ENCODE data around the gene AHCTF1.

AHCTF1 gene

GRCh38 chr1:246865921-246866320 is 65.8 kb downstream of the AHCTF1 start:
- no peak for TF ChIP-seq EP300 (IDR thresholded peaks at IDR 0.05; ENCODE audit: borderline replicate concordance)
- no peak for TF ChIP-seq TCF12 (IDR thresholded peaks at IDR 0.05; ENCODE audit: low read depth)
- TF ChIP-seq ZBTB7A (IDR thresholded peaks at IDR 0.05; ENCODE audit: low read depth), result no peak
- no peak for TF ChIP-seq TEAD4 (IDR thresholded peaks at IDR 0.05)
- TF ChIP-seq, protein P1, sequence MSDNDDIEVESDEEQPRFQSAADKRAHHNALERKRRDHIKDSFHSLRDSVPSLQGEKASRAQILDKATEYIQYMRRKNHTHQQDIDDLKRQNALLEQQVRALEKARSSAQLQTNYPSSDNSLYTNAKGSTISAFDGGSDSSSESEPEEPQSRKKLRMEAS (IDR thresholded peaks at IDR 0.05), result no peak
- TF ChIP-seq NFIC (IDR thresholded peaks at IDR 0.05), result no peak
- no peak for TF ChIP-seq CEBPB (IDR thresholded peaks at IDR 0.05)
- TF ChIP-seq TAF1 (IDR thresholded peaks at IDR 0.05; ENCODE audit: low read depth), result no peak
- no peak for TF ChIP-seq RAD21 (IDR thresholded peaks at IDR 0.05; ENCODE audit: low read depth)
- no peak for TF ChIP-seq FOXM1 (IDR thresholded peaks at IDR 0.05; ENCODE audit: borderline replicate concordance, low read depth)
- TF ChIP-seq REST (IDR thresholded peaks at IDR 0.05; ENCODE audit: low read depth), result no peak
- no peak for TF ChIP-seq USF1 (IDR thresholded peaks at IDR 0.05)
- TF ChIP-seq YY1 (IDR thresholded peaks at IDR 0.05; ENCODE audit: low read depth), result no peak
- TF ChIP-seq EGR1 (IDR thresholded peaks at IDR 0.05), result no peak
- no peak for TF ChIP-seq CREB1 (IDR thresholded peaks at IDR 0.05; ENCODE audit: low read depth)

DNA sequence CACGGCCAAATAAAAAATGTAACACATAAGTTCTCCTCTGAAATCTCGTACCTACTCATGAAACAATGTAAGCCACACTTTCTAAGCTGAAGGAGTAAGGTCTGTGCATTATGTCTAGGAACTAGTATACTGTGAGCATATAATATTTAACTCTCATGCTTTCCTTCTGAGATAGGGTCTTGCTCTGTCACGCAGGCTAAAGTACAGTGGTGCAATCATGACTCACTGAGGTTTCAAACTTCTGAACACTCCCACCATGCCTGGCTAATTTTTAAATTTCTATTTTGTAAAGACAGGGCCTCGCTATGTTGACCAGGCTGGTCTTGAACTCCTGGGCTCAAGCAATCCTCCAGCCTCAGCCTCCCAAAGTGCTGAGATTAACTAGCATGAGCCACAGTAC is 71.3 kb downstream of the AHCTF1 start:
- TF ChIP-seq CEBPB (IDR thresholded peaks at IDR 0.05) (no peak), CREB1 (IDR thresholded peaks at IDR 0.05; ENCODE audit: low read depth) (no peak), YY1 (IDR thresholded peaks at IDR 0.05; ENCODE audit: low read depth) (no peak), TCF12 (IDR thresholded peaks at IDR 0.05; ENCODE audit: low read depth) (no peak), TAF1 (IDR thresholded peaks at IDR 0.05; ENCODE audit: low read depth) (no peak), TEAD4 (IDR thresholded peaks at IDR 0.05) (no peak)
- TF ChIP-seq, protein P1 (IDR thresholded peaks at IDR 0.05), result no peak

DNA sequence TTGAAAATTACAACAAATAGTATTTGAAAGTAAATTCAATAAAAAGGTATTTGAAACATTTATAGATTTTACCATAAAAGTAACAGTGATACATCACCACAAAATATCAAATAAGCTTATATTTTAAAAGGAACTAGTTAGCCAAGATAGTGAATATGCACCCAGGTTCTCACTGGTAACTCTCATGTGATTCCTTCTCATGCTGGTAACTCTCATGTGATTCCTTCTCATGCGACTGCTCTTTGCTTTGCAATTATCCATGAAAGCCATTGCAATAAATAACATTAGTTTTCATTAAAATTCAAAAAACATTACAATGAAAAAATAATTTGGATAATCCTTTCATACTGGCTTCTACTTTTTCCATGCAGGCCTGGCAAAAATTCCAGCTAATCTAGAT is 75.4 kb downstream of the AHCTF1 start:
- TF ChIP-seq FOXM1 (IDR thresholded peaks at IDR 0.05; ENCODE audit: borderline replicate concordance, low read depth) (no peak), RAD21 (IDR thresholded peaks at IDR 0.05; ENCODE audit: low read depth) (no peak), TAF1 (IDR thresholded peaks at IDR 0.05; ENCODE audit: low read depth) (no peak), CEBPB (IDR thresholded peaks at IDR 0.05) (no peak), EP300 (IDR thresholded peaks at IDR 0.05; ENCODE audit: borderline replicate concordance) (no peak), USF1 (IDR thresholded peaks at IDR 0.05) (no peak), CREB1 (IDR thresholded peaks at IDR 0.05; ENCODE audit: low read depth) (no peak), TCF12 (IDR thresholded peaks at IDR 0.05; ENCODE audit: low read depth) (no peak), YY1 (IDR thresholded peaks at IDR 0.05; ENCODE audit: low read depth) (no peak), NFIC (IDR thresholded peaks at IDR 0.05) (no peak)

DNA sequence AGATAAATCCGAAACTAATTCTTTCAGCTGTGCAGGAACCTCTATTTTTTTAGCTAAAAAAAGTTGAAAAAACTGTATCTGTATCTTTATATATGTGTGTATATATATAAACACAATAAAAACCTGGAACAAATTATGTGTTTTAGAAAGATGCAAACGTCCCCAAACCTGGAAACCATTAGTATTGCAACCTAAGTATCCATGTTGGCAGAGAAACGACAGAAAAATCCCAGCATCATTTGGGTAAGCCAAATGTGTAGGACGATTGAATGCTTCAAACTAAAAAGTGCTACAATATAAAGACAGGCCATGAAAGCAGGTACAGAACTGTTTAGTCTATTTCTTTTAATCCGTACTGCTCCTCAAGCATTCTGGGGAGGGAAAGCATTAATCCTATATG is 87.9 kb downstream of the AHCTF1 start:
- TF ChIP-seq RAD21 (IDR thresholded peaks at IDR 0.05; ENCODE audit: low read depth) (no peak), CREB1 (IDR thresholded peaks at IDR 0.05; ENCODE audit: low read depth) (no peak), USF1 (IDR thresholded peaks at IDR 0.05) (no peak), ZBTB7A (IDR thresholded peaks at IDR 0.05; ENCODE audit: low read depth) (no peak), NFIC (IDR thresholded peaks at IDR 0.05) (no peak), CEBPB (IDR thresholded peaks at IDR 0.05) (no peak), TCF12 (IDR thresholded peaks at IDR 0.05; ENCODE audit: low read depth) (no peak), EP300 (IDR thresholded peaks at IDR 0.05; ENCODE audit: borderline replicate concordance) (no peak), TAF1 (IDR thresholded peaks at IDR 0.05; ENCODE audit: low read depth) (no peak), EGR1 (IDR thresholded peaks at IDR 0.05) (no peak)
- TF ChIP-seq, protein P1 (IDR thresholded peaks at IDR 0.05), result no peak

GRCh38 chr1:246838118-246838456 is 93.7 kb downstream of the AHCTF1 start:
- no peak for TF ChIP-seq CEBPB (IDR thresholded peaks at IDR 0.05)
- TF ChIP-seq TAF1 (IDR thresholded peaks at IDR 0.05; ENCODE audit: low read depth), result no peak
- TF ChIP-seq, protein P1 (IDR thresholded peaks at IDR 0.05), result no peak
- TF ChIP-seq CREB1 (IDR thresholded peaks at IDR 0.05; ENCODE audit: low read depth), result no peak

- no peak for TF ChIP-seq TAF1 (IDR thresholded peaks at IDR 0.05; ENCODE audit: low read depth)
- no peak for TF ChIP-seq TCF12 (IDR thresholded peaks at IDR 0.05; ENCODE audit: low read depth)
- no peak for TF ChIP-seq USF1 (IDR thresholded peaks at IDR 0.05)
- TF ChIP-seq NFIC (IDR thresholded peaks at IDR 0.05), result no peak
- no peak for TF ChIP-seq CREB1 (IDR thresholded peaks at IDR 0.05; ENCODE audit: low read depth)
- TF ChIP-seq FOXM1 (IDR thresholded peaks at IDR 0.05; ENCODE audit: borderline replicate concordance, low read depth), result no peak
- no peak for TF ChIP-seq YY1 (IDR thresholded peaks at IDR 0.05; ENCODE audit: low read depth)
- TF ChIP-seq ZBTB7A (IDR thresholded peaks at IDR 0.05; ENCODE audit: low read depth), result no peak
- no peak for TF ChIP-seq CEBPB (IDR thresholded peaks at IDR 0.05)
- TF ChIP-seq, protein P1 (IDR thresholded peaks at IDR 0.05), result no peak
Observed at GRCh38 chr1:246837418-246838117, 94.2 kb downstream of the AHCTF1 start.

Data from Ishikawa (cell line).